ENCODE measurements around the gene ACTN3.

DNA sequence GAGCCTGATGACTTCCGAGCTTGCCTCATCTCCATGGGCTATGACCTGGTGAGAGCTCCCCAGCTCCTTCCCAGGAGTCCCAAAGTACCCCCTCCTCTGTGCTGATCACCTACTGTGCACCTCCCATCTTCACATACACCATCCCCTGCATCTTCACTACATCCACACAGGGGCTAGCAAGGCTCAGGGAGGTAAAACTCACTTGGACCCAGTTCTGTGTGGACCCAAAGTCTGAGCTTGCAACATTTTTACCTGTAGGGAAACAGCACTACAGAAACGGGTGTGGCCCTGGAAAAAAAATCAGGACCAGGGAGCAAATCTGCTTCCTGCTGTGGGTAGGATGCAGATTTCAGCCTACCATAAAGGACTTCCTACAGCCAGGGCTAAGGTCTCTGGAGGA, 15.6 kb downstream of the ACTN3 start:
- TF ChIP-seq CTCF (conservative IDR thresholded peaks at IDR 0.05; ENCODE audit: low read length): no peak
- TF ChIP-seq EZH2phosphoT487 (IDR thresholded peaks at IDR 0.05; ENCODE audit: borderline replicate concordance): no peak
